PC-9 (cell line): ENCODE data around the gene STRN3. TPM values are rescaled to one million over a fixed set of nuclear protein-coding genes. Genes with fewer than 3 reads are reported as not detected.

Experiments used
- BruUV-seq: library from RNA; stranded (reverse); fragments of 400-500 nt; replicated peaks from 2 replicates; lab custom pipeline; 2021; lab: Mats Ljungman, UMichigan
- CTCF ChIA-PET: fragments of 300-600 bp; sonication (Branson Sonifier 250); formaldehyde crosslinking; loops from one replicate; lab custom pipeline; 2022; ENCODE audit warnings: antibody characterized with exemption; lab: Charles Lee
- POLR2A ChIA-PET: fragments of 300-600 bp; sonication (Branson Sonifier 250); formaldehyde crosslinking; loops from one replicate; lab custom pipeline; 2022; ENCODE audit warnings: antibody characterized with exemption; ENCODE audit not compliant: unreplicated experiment; lab: Charles Lee
- DNase-seq, 2 experiments: peaks; one replicate each; pipeline versions ENCODE4 v3.0.0 to v3.0.0-alpha.2; 2015 to 2022; ENCODE audit warnings: mixed read lengths in 1 of 2
- H2AFZ ChIP-seq: fragments of 200-600 bp; sonication (generic); 2 replicates; pipeline ENCODE4 v1.8.1; 2017; ENCODE audit warnings: antibody characterized with exemption
- H3F3A ChIP-seq: fragments of 200-600 bp; sonication (generic); 2 replicates; pipeline ENCODE4 v1.8.1; 2017; ENCODE audit warnings: antibody characterized with exemption, mild to moderate bottlenecking, low read depth; ENCODE audit not compliant: insufficient read depth
- H3K27ac ChIP-seq: fragments of 200-600 bp; sonication (generic); 2 replicates; pipeline ENCODE4 v1.6.1; 2016; ENCODE audit warnings: mixed run types
- H3K27me3 ChIP-seq: fragments of 200-600 bp; sonication (generic); 2 replicates; pipeline ENCODE4 v1.6.1; 2016; ENCODE audit warnings: low read depth, mixed run types; ENCODE audit not compliant: insufficient read depth
- H3K36me3 ChIP-seq: fragments of 200-600 bp; sonication (generic); 2 replicates; pipeline ENCODE4 v1.6.1; 2016; ENCODE audit warnings: low read depth, mixed run types
- H3K4me1 ChIP-seq: fragments of 200-600 bp; sonication (generic); replicated peaks from 2 replicates; pipeline ENCODE4 v1.6.1; 2016; ENCODE audit warnings: mixed run types; ENCODE audit not compliant: insufficient read depth
- H3K4me2 ChIP-seq: fragments of 200-600 bp; sonication (generic); 2 replicates; pipeline ENCODE4 v1.6.1; 2017; ENCODE audit warnings: mixed run types
- H3K4me3 ChIP-seq: fragments of 200-600 bp; sonication (generic); 2 replicates; pipeline ENCODE4 v1.6.1; 2016; ENCODE audit warnings: mixed run types
- H3K79me2 ChIP-seq: fragments of 200-600 bp; sonication (generic); 2 replicates; pipeline ENCODE4 v1.6.1; 2017; ENCODE audit warnings: low read depth, mixed run types
- H3K9me2 ChIP-seq: fragments of 200-600 bp; sonication (generic); 2 replicates; pipeline ENCODE4 v1.8.1; 2017; ENCODE audit warnings: mild to moderate bottlenecking; ENCODE audit not compliant: insufficient read depth
- H3K9me3 ChIP-seq: fragments of 200-600 bp; sonication (generic); 2 replicates; pipeline ENCODE4 v1.8.1; 2016; ENCODE audit warnings: low read depth; ENCODE audit not compliant: insufficient read depth
- H4K20me1 ChIP-seq: fragments of 200-600 bp; sonication (generic); 2 replicates; pipeline ENCODE4 v1.8.1; 2017; ENCODE audit not compliant: insufficient read depth
- EZH2 ChIP-seq: fragments of 200-600 bp; sonication (generic); IDR thresholded peaks from 2 replicates; pipeline ENCODE4 v1.8.0; 2017; ENCODE audit warnings: antibody characterized with exemption, low read depth
- intact Hi-C: fragments of 100-400 bp; cut with micrococcal nuclease; formaldehyde crosslinking; loops from one replicate; pipeline ENCODE4 v1.10.0; 2022; ENCODE audit not compliant: unreplicated experiment
- total RNA-seq: library from RNA; stranded (reverse); gene quantifications from 2 replicates; pipeline ENCODE4 v1.2.3, GENCODE V29; 2021
- TF ChIP-seq, protein P1 (sequence below): fragments of 200-600 bp; sonication (generic); conservative IDR thresholded peaks from 2 replicates; pipeline ENCODE4 v1.6.1; 2017; ENCODE audit warnings: mixed run types, antibody characterized with exemption, mild to moderate bottlenecking, moderate library complexity

STRN3 gene
- total RNA-seq, 1 experiment from 2014 or later: 18.1 TPM

GRCh38 chr14:31001339-31001658, 24.9 kb downstream of the STRN3 start:
- Histone ChIP-seq H3K4me1 (no peaks in the 10 kb centered on the region), H3K79me2 (peaks cover 46% of the 10 kb centered on the region), H3K36me3 (no peaks in the 10 kb centered on the region), H4K20me1 (no peaks in the 10 kb centered on the region), H3K9me2 (no peaks in the 10 kb centered on the region), H3K9me3 (peaks cover 4% of the 10 kb centered on the region; the same call in 1 of the 2 replicates), H3K27ac (no peak overlapping the region), H3K4me3 (no peak overlapping the region), H2AFZ (no peak overlapping the region), H3K27me3 (no peaks in the 10 kb centered on the region), H3K4me2 (no peak overlapping the region), H3F3A (no peaks in the 10 kb centered on the region)
- intact Hi-C loops: no loop called here
- BruUV-seq: no TSS peak
- TF ChIP-seq, protein P1, sequence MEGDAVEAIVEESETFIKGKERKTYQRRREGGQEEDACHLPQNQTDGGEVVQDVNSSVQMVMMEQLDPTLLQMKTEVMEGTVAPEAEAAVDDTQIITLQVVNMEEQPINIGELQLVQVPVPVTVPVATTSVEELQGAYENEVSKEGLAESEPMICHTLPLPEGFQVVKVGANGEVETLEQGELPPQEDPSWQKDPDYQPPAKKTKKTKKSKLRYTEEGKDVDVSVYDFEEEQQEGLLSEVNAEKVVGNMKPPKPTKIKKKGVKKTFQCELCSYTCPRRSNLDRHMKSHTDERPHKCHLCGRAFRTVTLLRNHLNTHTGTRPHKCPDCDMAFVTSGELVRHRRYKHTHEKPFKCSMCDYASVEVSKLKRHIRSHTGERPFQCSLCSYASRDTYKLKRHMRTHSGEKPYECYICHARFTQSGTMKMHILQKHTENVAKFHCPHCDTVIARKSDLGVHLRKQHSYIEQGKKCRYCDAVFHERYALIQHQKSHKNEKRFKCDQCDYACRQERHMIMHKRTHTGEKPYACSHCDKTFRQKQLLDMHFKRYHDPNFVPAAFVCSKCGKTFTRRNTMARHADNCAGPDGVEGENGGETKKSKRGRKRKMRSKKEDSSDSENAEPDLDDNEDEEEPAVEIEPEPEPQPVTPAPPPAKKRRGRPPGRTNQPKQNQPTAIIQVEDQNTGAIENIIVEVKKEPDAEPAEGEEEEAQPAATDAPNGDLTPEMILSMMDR: no peak
- TF ChIP-seq EZH2: no peak
- ChIA-PET POLR2A (no interaction called here), CTCF (no interaction called here)
- no peak for DNase-seq

DNA sequence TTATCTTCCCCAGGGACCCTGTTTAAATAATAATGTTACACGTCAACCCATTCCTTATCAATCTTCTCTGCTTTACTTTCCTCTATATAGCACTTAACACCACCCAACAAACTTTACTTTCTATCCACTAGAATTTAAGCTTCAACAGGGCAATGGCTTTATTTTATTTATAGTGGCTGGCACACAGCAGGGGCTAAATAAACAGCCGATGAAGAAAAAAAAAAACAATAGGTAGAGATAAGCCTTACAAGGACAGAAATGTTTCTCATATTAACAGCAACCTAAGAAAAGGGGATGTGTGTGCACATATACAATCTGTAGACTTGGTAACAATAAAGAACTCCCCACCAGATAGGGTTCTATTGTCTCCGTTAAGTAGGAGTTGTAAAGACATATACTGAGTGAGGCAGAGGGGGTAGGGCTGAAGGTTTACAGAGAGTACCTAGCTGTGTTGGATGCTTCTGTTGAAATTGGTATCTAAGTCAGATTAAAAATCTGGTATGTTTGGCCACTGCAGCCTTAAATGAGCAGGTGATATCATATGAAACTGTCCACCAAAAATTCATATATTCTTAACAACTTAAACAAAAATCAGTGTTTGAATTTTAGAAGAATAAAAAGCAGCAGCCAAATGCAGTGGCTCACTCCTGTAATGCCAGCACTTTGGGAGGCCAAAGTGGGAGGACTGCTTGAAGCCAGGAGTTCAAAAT, 25.4 kb downstream of the STRN3 start:
- TF ChIP-seq EZH2: no peak
- TF ChIP-seq, protein P1: no peak
- POLR2A ChIA-PET: no interaction called here
- Histone ChIP-seq H4K20me1 (no peaks in the 10 kb centered on the region), H3K27me3 (no peaks in the 10 kb centered on the region), H3K36me3 (no peaks in the 10 kb centered on the region), H3K4me1 (no peaks in the 10 kb centered on the region), H3F3A (no peaks in the 10 kb centered on the region), H3K27ac (no peak overlapping the region), H3K9me2 (no peaks in the 10 kb centered on the region), H3K9me3 (peaks cover 4% of the 10 kb centered on the region; the same call in 1 of the 2 replicates), H3K79me2 (peaks cover 50% of the 10 kb centered on the region), H2AFZ (no peak overlapping the region), H3K4me2 (no peak overlapping the region), H3K4me3 (no peak overlapping the region)
- CTCF ChIA-PET: no interaction called here
- no TSS peak for BruUV-seq
- no peak for DNase-seq
- intact Hi-C loops: no loop called here

- no peaks in the 10 kb centered on the region for H3F3A ChIP-seq
Measured at GRCh38 chr14:30999038-30999773, 27.0 kb downstream of the STRN3 start.

More at GRCh38 chr14:30999038-30999773, 27.0 kb downstream of the STRN3 start:
- no peaks in the 10 kb centered on the region for H3K27me3 ChIP-seq
- H3K4me1 ChIP-seq: no peaks in the 10 kb centered on the region
- ChIA-PET POLR2A (no interaction called here), CTCF (no interaction called here)
- TF ChIP-seq, protein P1: no peak
- no peak for TF ChIP-seq EZH2
- H3K36me3 ChIP-seq: no peaks in the 10 kb centered on the region
- no peaks in the 10 kb centered on the region; the same call in none of the 2 replicates for H4K20me1 ChIP-seq
- intact Hi-C loops: no loop called here
- H3K4me3 ChIP-seq: no peak overlapping the region
- no peak overlapping the region for H3K27ac ChIP-seq
- H3K79me2 ChIP-seq: peaks cover 65% of the 10 kb centered on the region
- no TSS peak for BruUV-seq
- no peaks in the 10 kb centered on the region for H3K9me2 ChIP-seq
- DNase-seq: no peak
- peaks cover 4% of the 10 kb centered on the region; the same call in 1 of the 2 replicates for H3K9me3 ChIP-seq
- no peak overlapping the region for H3K4me2 ChIP-seq
- no peak overlapping the region for H2AFZ ChIP-seq
